Vagina (tissue), 2 donors: ENCODE data around the gene MMP23B. TPM values are rescaled to one million over a fixed set of nuclear protein-coding genes. Genes with fewer than 3 reads are reported as not detected.
"Not testable (repeated sequence)": the region's sequence is repeated elsewhere in the genome, so short reads cannot be mapped to it uniquely, and the experiment has no call there.

ENCODE experiments used
- DNase-seq, 2 donors: peaks; one replicate each; pipeline ENCODE4 v3.0.0-alpha.2; 2017; ENCODE audit errors: extremely low spot score in 2 of 2
- H3K27ac ChIP-seq: fragments of 200-600 bp; sonication (generic); one replicate; pipeline ENCODE4 v1.5.1; 2019
- H3K27me3 ChIP-seq: fragments of 200-600 bp; sonication (generic); one replicate; pipeline ENCODE4 v1.5.1; 2019
- H3K36me3 ChIP-seq, 2 donors: fragments of 200-600 bp; sonication (generic); one replicate each; pipeline ENCODE4 v1.5.1; 2017 to 2019
- H3K4me1 ChIP-seq: fragments of 200-600 bp; sonication (generic); one replicate; pipeline ENCODE4 v1.5.1; 2019
- H3K4me3 ChIP-seq, 2 donors: fragments of 200-600 bp; sonication (generic); 1 replicate in 1 of 2; 2 replicates in 1 of 2; pipeline ENCODE4 v1.5.1; 2016 to 2019
- H3K9me3 ChIP-seq: fragments of 200-600 bp; sonication (generic); one replicate; pipeline ENCODE4 v1.5.1; 2019
- intact Hi-C: fragments of 100-400 bp; cut with DNase I; formaldehyde crosslinking; loops from one replicate; pipeline ENCODE4 v1.15.1; 2023
- total RNA-seq: library from RNA; depleted of rRNA; stranded (reverse); fragments of >200 nt; gene quantifications from one replicate; pipeline ENCODE4 v1.2.3, GENCODE V29; 2016

Gene MMP23B
- total RNA-seq, 1 donor from 2014 or later, result 42.7 TPM

DNA sequence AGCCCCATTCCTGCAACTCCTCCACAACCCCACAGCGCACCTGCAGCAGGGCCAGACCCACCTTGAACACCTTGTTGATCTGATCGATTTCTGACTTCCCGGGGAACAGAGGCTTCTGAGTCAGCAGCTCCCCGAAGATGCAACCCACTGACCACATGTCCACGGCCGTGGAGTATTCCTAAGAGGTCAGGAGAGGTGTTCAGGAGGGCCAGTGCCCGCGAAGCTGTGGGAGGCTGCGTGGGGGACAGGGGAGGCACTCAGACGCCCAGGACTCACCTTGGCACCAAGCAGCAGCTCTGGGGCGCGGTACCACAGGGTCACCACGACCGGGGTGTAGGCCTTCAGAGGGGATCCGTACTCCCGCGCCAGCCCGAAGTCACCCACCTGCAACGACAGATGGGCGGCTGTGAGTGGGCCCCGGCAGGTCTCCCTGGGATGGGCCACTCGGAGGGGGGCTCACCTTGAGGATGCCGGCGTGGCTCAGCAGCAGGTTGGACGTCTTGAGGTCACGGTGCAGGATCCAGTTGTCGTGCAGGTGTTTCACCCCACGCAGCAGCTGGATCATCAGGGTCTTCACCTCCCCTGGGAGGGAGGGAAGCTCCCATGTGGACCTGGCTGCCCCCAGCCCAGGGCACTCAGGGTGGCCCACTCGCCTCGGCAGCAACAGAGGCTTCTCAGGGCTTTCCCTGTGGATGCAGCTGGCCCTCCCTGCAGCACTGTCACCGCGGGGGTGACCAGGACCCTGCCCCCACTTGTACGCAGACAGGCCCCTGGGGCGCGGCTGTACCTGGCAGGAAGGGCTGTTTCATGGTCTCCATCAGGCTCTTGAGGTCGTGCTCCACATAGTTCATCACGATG, 4.9 kb downstream of the MMP23B start:
- H3K27ac ChIP-seq, DNase-seq, H3K27me3 ChIP-seq, H3K9me3 ChIP-seq, intact Hi-C loops, H3K4me3 ChIP-seq, H3K4me1 ChIP-seq: not testable (repeated sequence)
- peaks cover 0 to 28% of the 10 kb centered on the region in 2 donors for H3K36me3 ChIP-seq

DNA sequence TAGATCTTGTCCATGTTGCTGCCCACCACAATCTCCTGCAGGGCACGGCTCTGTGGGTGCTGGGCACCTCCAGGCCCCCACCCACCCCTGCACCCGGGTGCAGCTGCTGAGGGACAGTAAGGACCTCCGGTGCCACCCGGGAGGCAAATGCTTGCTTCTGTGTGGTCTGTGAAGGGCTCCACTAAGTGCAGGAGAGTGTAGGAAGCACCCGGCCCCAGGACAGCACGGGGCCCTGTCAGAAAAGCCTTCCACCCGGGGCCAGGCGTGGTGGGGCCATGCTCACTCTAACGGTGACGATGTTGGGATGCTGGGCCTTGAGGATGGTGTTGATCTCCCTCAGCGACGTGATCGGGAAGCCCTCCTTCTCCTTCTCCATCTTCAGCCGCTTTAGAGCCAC, 5.5 kb downstream of the MMP23B start:
- H3K4me1 ChIP-seq, H3K4me3 ChIP-seq, H3K27ac ChIP-seq, H3K9me3 ChIP-seq, H3K27me3 ChIP-seq, intact Hi-C loops, DNase-seq: not testable (repeated sequence)
- H3K36me3 ChIP-seq, result peaks cover 0 to 28% of the 10 kb centered on the region in 2 donors

DNA sequence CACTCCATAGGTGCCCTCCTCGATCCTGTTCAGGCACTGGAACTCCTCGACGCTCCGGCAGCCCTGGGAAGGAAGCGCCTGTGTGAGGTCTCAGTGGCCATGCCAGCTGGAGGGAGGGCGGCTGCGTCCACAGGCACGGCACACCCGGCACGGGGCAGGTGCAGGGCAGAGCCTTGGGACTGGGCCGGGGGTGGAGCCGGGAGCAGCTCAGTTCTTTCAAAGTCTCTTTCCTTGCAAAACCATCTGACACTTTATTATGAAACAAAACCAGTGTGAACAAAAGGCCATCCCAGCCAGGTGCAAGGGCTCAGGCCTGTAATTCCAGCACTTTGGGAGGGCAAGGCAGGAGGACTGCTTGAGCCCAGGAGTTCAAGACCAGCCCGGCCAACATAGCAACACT, 6.6 kb downstream of the MMP23B start:
- intact Hi-C loops, DNase-seq: not testable (repeated sequence)
- peaks cover 0 to 28% of the 10 kb centered on the region in 2 donors for H3K36me3 ChIP-seq

DNA sequence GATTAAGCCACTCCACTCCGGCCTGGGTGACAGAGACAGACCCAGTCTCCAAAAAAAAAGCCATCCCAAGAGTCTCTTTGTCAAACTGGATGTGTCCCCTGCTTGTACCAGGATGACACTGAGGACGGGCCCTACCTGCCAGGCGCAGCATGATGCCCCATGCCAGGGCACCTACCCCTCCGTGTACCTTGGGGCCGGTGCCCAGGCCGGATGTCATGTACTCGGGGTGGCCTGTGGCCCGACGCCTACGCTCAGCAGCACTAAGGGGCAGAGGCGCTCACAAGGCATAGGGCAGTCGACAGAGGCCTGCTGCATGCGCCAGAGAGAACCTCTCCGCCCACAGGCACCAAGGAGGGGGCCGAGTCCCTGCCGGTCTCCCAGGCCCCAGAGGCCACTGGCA, 7.4 kb downstream of the MMP23B start:
- H3K27me3 ChIP-seq, H3K9me3 ChIP-seq, H3K27ac ChIP-seq, intact Hi-C loops, DNase-seq, H3K4me3 ChIP-seq, H3K4me1 ChIP-seq: not testable (repeated sequence)
- H3K36me3 ChIP-seq, result peaks cover 0 to 28% of the 10 kb centered on the region in 2 donors

More for the DNA sequence above, 6.6 kb downstream of the MMP23B start:
- not testable (repeated sequence) for H3K4me3 ChIP-seq, H3K27me3 ChIP-seq, H3K27ac ChIP-seq, H3K9me3 ChIP-seq, H3K4me1 ChIP-seq

DNA sequence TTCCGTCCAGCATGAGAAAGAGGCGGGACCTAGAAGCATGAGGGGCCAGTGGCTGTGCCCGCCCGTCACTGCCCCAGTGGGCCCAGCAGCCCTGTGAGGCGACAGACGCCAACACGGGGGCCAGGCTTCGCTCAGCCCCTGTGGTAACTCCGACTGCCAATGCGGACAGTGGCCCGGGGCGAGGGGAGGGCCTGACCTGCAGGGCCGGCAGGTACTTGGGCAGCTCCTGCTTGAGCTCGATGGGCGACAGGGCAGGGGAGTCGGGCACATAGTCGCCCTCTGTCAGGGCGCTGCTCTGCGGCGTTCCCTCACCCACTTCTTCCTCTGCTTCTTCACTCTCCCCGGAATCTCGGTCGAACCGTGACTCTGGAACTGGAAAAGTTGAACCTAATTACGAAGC, 8.1 kb downstream of the MMP23B start:
- H3K4me1 ChIP-seq, DNase-seq, intact Hi-C loops, H3K4me3 ChIP-seq, H3K27me3 ChIP-seq, H3K9me3 ChIP-seq, H3K27ac ChIP-seq: not testable (repeated sequence)
- H3K36me3 ChIP-seq, result peaks cover 0 to 28% of the 10 kb centered on the region in 2 donors

DNA sequence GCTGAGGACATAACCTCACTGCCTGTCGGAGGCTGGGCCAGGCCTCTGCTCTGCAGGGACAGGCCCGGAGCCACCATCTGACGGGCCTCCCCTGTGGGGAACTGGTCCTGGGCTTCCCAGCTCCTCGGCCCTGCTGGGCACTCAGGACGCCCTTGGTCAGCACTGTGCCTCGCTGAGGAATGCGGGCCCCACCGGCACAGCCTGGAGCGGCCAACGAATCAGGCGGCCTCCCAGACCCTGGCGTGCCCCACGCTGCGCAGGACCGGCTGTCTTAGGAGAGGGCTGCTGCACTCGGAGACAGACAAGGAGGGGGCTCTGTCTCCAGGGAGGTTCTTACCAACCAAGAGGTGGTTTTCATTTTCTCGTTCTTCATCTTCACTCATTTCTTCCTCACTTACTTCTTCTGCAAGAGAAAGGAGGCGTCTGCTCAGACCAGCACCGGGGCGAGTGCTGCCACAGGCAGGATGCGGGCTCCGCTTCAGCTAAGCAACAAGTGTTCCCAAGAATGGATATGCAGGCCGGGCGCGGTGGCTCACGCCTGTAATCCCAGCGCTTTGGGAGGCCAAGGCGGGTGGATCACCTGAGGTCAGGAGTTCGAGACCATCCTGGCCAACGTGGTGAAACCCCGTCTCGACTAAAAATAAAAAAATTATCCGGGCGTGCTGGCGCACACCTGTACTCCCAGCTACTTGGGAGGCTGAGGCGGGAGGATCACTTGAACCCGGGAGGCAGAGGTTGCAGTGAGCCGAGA, 8.9 kb downstream of the MMP23B start:
- H3K4me1 ChIP-seq, H3K27me3 ChIP-seq, intact Hi-C loops, H3K4me3 ChIP-seq, H3K9me3 ChIP-seq, H3K27ac ChIP-seq, DNase-seq: not testable (repeated sequence)
- H3K36me3 ChIP-seq, result peaks cover 0 to 31% of the 10 kb centered on the region in 2 donors

DNA sequence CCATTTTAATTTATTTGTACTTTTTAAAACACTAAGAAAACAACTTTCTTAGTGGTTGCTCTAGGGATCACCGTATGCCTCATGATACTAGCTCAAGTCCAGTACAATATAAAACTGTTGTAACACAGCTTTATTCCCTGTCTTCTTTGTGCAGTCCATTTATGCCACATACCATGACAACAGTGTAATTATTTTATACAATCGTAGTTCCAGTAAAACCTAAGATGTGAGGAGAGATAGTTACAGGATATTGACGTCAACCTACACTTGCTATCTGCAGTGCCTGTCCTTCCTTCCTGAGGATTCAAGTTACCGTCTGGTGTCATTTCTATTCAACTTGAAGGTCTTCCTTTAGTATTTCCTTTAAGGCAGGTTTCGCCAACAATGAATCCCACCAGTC, 14.4 kb downstream of the MMP23B start:
- H3K4me3 ChIP-seq, H3K9me3 ChIP-seq, intact Hi-C loops, H3K27me3 ChIP-seq, H3K4me1 ChIP-seq, DNase-seq, H3K27ac ChIP-seq: not testable (repeated sequence)
- H3K36me3 ChIP-seq, result peaks cover 0 to 51% of the 10 kb centered on the region in 2 donors

DNA sequence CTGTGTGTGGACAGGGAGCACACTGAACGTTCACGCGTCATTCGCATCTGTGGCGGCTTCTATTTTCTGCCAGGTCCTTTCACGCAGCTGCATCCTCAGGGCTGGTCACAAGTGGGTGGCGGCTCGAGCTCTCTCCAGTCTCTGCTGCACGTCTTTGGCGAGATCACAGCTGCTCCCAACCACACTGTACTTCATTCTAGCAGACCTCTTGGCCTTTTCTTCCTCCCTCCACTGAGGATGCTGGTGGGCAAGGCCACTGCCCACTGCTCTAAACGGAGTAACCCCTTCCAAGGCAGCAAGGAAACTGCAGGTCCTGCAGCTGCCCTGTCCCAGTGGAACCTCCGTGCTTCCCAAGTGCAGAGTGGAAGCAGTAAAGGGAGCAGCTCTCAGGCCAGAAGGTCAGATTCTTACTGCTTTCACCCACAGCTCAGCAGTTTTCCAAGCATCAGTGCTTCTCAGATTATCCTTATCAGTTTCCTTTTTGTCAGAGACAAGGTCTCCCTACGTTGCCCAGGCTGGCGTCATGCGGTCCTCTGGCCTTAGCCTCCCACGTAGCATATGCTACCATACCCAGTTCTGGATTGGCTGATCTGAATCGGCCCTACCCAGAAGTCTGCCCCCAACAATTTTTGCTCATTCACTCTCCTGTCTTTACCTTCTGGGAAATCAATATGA, 15.7 kb downstream of the MMP23B start:
- not testable (repeated sequence) for DNase-seq, H3K4me3 ChIP-seq, H3K27me3 ChIP-seq, H3K27ac ChIP-seq, H3K4me1 ChIP-seq, H3K9me3 ChIP-seq
- H3K36me3 ChIP-seq, result peaks cover 0 to 65% of the 10 kb centered on the region in 2 donors
- intact Hi-C loops, result loop anchor here (2.0 kb wide), 1 partner anchor 33 kb away; the partner anchor contains the start of gene MIB2

DNA sequence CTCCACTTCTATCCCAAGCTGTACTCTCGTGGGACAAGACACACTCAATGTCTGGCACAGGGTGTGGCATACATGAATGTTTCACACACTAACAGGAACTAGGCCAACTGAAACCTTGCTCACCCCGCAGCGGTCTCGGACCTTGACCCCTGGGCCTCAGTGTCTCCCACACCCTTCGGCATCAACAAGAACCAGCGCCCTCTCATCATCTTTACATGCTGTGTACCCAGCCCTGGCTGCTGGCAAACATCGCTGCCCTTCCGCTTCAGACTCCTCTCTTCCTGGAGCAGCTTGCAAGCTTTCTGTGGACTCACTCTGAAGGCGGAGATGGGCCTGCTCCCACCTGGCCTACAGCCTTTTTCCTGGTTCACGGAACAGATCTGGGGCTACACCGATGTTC, 16.3 kb downstream of the MMP23B start:
- intact Hi-C loops, result loop anchor here (2.0 kb wide), 1 partner anchor 33 kb away; the partner anchor contains the start of gene MIB2
- H3K36me3 ChIP-seq, result peaks cover 0 to 70% of the 10 kb centered on the region in 2 donors
- not testable (repeated sequence) for H3K27me3 ChIP-seq, H3K4me3 ChIP-seq, DNase-seq, H3K9me3 ChIP-seq, H3K4me1 ChIP-seq, H3K27ac ChIP-seq
